Stimulated activated naive CD8-positive, alpha-beta T cell treated with anti-CD3 and anti-CD28 coated beads, Interleukin-15, amount 100 ng/mL, for 72 hours (primary cell): ENCODE results near the gene SRGAP2C.
A peak's percentile ranks its signal among the peaks of the same experiment; 100 is the strongest.
"Not testable (repeated sequence)": the region's sequence is repeated elsewhere in the genome, so short reads cannot be mapped to it uniquely, and the experiment has no call there.

Experiments used
- ATAC-seq: fragments of 150-1000 bp; cut with Tn5 transposase; 2 replicates; pipeline ENCODE4 v1.10.0; 2021; ENCODE audit warnings: mild to moderate bottlenecking, moderate library complexity
- DNase-seq, 2 donors: peaks; one replicate each; pipeline ENCODE4 v3.0.0; 2021 to 2022
- H3K27ac Mint-ChIP-seq, 2 donors: one replicate each; pipeline ENCODE4 v1.8.0; 2022; ENCODE audit warnings: mild to moderate bottlenecking in 2 of 2, mixed read lengths in 2 of 2, moderate library complexity in 2 of 2
- H3K27me3 Mint-ChIP-seq: one replicate; pipeline ENCODE4 v1.8.0; 2022; ENCODE audit warnings: mixed read lengths
- H3K4me1 Mint-ChIP-seq: one replicate; pipeline ENCODE4 v1.8.0; 2022; ENCODE audit warnings: mild to moderate bottlenecking, mixed read lengths
- H3K4me3 Mint-ChIP-seq, 2 donors: one replicate each; pipeline ENCODE4 v1.8.0; 2022; ENCODE audit warnings: mild to moderate bottlenecking in 2 of 2, mixed read lengths in 2 of 2, moderate library complexity in 1 of 2
- H3K9me3 Mint-ChIP-seq, 2 donors: one replicate each; pipeline ENCODE4 v1.8.0; 2022; ENCODE audit warnings: mixed read lengths in 2 of 2

SRGAP2C gene

DNA sequence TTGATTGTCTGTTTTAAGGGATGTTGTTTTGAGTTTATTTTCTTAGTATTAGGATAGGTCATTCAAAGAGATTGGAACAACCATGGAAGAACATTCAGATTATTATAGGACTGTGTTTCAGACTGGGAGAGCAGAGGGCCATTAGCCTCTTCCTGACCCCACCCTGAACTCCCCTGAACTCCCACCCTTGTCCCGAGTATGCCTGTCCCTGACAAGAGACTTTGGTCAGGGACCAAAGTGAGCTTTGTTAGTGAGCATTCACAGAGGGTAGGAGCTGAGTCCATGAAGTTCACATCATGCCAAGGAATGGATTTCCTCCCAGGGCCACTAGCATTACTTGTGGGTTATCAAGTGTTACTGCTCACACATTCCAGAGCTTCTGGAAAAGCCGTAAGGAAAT lies 172.0 kb downstream of the SRGAP2C start:
- not testable (repeated sequence) for H3K9me3 Mint-ChIP-seq, DNase-seq, H3K27me3 Mint-ChIP-seq, ATAC-seq, H3K4me3 Mint-ChIP-seq, H3K27ac Mint-ChIP-seq, H3K4me1 Mint-ChIP-seq

DNA sequence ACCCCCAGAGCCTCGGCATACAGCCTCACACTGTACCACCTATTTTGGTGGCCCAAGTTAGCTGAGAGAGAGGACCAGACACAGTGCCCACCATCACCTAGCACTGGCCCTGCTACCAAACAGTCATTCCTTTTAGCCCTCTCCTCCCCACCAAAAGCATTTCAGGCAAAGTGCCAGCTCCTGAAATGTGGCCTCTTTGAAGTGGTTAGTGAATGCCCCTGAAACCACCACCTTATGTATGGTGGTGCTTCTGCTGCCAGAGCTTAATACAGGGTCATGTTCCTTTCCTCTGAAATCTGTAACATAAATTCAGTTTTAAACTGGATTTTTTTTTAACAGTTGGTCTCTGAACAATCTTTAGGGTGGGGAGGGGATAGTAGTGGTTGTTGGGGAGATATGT lies 175.8 kb downstream of the SRGAP2C start:
- not testable (repeated sequence) for DNase-seq, H3K27me3 Mint-ChIP-seq, H3K9me3 Mint-ChIP-seq, H3K27ac Mint-ChIP-seq, H3K4me3 Mint-ChIP-seq, H3K4me1 Mint-ChIP-seq
- peak; percentile 62 for ATAC-seq

DNA sequence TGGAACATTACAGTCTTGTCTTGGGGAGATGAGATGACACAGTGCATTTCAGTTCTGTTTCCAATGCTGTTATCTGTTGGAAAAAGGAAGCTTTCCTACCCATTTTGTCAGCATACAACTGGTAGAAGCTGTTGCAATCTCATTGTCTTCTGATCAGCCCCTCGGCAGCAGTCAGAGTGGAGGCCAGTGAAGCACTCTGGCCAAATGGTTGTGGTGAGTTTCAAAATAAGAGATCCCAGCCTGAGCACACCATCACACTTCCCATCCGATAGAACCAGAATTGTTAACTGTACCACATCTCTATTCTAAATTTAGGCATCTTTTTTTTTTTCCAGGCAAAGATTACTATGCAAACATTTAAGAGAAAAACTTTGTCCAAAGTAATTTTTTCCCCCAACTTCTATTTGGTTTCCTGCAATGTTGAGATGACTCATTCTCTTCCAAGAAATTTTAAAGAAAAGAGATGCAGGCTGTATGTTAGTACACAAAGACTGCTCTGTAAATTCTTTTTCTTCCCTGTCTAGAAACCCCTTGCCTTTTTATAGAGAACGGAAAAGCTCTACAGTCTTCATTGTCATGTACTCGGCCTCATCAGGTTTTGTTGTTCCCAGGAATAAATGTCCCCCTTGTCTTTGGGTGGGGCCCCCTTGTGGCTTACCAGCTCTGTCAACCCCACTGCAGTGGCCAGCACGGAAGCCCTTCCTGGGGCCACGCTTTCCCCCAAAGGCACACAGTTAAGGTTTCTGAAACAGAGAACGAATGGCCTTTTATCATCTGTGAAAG lies 176.9 kb downstream of the SRGAP2C start:
- not testable (repeated sequence) for H3K4me3 Mint-ChIP-seq, H3K27ac Mint-ChIP-seq, H3K27me3 Mint-ChIP-seq, DNase-seq, H3K4me1 Mint-ChIP-seq, H3K9me3 Mint-ChIP-seq
- ATAC-seq = peak; percentile 65

DNA sequence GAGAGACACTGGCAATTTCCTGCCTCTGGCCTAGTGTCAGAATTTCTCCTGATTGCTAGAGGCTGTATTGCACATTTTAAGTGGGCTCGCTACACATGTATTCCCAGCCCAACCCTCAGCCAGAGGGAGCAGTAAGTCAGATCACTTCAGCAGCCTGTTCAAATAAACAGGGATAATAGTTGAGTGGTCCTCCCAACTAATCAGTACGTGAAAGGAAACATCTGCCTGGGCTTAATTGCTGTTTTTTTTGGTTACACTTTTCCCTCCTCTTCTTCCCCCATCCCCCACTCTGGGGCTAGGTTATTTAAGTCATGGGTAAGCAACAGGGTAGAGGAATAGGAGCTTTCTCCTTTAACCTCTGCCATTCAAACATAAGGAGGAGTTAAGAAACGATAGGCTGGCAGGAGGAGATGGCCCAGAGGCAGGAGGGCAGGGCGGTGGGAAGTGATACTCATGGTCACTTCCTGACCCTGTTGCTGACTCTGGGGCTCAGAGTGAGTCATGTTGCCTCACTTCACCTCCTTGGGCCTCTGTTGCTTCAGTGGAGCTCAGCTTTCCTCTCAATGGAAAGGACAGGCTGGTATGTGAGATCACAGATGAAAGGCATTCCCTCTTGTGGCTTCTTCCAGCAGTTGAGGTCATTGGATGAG lies 177.6 kb downstream of the SRGAP2C start:
- peak in 1 of 2 donors; percentile 28 for DNase-seq
- peak; percentile 63 for ATAC-seq

DNA sequence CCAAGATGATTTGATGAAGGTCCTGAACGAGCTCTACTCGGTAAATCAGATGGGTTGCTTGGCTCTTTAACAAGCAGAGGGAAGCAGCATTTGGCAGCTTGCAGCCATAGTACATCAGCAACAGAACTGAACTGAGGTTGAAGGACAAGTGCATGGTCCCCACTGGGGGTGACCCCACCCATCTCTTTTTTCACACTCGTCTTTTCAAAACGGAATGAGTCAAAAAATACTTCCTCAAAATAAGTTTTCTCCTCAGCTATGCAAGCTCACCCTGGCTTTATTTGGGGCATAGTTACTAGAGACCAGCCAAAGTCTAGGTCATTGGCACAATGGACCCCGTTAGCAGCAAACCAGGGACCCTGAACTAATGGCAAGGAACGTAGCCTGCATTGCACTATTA lies 180.5 kb downstream of the SRGAP2C start:
- not testable (repeated sequence) for ATAC-seq

More for the DNA sequence above, 177.6 kb downstream of the SRGAP2C start:
- not testable (repeated sequence) for H3K9me3 Mint-ChIP-seq, H3K27me3 Mint-ChIP-seq, H3K4me1 Mint-ChIP-seq
- Mint-ChIP-seq H3K27ac (peak overlapping the region in 1 of 2 donors; percentile 61), H3K4me3 (peak overlapping the region in 1 of 2 donors; percentile 29)

DNA sequence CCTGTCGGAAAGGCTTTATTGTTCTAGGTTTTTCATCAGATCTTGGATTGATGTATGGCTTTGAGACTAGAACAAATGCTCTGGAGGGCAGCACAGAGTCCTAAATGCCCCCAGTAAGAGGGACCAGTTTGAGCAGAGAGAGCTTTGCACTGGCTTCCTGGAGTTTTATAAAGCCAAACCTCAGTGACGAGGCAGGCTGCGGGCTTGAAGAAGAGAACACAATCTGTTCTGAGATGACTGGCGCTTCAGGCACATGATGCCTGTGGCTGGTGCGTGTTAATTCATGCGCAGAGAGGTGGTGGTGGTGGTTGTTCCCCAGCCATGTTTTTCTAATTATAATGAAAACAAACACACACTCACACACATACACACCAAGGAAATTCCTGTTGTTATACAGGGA lies 180.9 kb downstream of the SRGAP2C start:
- not testable (repeated sequence) for H3K27me3 Mint-ChIP-seq, H3K4me3 Mint-ChIP-seq, H3K27ac Mint-ChIP-seq, H3K4me1 Mint-ChIP-seq, H3K9me3 Mint-ChIP-seq
- ATAC-seq (peak; percentile 92), DNase-seq (peak in 1 of 2 donors; percentile 80)

More for the DNA sequence above, 180.5 kb downstream of the SRGAP2C start:
- not testable (repeated sequence) for DNase-seq, H3K4me3 Mint-ChIP-seq, H3K4me1 Mint-ChIP-seq, H3K27ac Mint-ChIP-seq, H3K9me3 Mint-ChIP-seq, H3K27me3 Mint-ChIP-seq

DNA sequence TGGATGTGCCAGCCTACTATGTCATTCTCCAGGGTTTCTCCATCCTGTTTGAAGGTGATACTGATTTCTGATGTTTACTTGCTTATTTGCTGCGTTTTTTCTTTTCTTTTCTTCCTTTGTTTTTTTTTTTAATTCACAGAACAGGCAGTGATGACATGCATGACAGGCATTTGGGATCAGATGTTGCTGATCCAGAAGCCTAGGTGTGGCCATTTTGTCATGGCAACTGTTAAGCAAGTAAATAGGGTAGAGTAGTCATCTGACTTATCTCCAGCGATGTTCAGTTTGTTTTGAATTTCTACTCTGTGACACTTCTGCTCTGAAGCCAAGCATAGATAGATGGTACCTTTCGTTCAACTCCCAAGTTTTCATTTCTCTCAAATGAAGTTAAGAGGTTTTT lies 181.4 kb downstream of the SRGAP2C start:
- DNase-seq, H3K4me3 Mint-ChIP-seq, H3K4me1 Mint-ChIP-seq, ATAC-seq, H3K27ac Mint-ChIP-seq, H3K27me3 Mint-ChIP-seq, H3K9me3 Mint-ChIP-seq: not testable (repeated sequence)

DNA sequence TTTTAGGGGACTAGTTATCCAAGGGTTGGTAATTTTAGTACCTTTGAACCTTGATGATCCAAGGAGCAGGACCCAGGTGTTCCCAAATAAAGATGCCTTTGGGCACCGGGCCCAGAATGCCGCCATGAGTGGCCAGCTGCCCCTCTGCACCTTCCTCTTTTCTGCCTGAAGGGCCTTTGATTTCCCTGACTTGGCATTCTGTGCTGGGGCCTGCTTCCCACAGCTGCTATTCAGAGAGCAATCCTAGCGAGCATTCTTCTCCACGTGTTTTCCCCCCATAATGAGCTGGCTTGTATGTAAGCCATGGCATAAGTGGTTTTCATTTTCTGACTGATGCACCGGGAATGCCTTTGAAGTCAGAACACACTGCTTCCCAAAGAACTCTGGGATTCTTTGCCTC lies 184.1 kb downstream of the SRGAP2C start:
- DNase-seq, H3K4me3 Mint-ChIP-seq, ATAC-seq, H3K9me3 Mint-ChIP-seq, H3K4me1 Mint-ChIP-seq, H3K27me3 Mint-ChIP-seq, H3K27ac Mint-ChIP-seq: not testable (repeated sequence)

DNA sequence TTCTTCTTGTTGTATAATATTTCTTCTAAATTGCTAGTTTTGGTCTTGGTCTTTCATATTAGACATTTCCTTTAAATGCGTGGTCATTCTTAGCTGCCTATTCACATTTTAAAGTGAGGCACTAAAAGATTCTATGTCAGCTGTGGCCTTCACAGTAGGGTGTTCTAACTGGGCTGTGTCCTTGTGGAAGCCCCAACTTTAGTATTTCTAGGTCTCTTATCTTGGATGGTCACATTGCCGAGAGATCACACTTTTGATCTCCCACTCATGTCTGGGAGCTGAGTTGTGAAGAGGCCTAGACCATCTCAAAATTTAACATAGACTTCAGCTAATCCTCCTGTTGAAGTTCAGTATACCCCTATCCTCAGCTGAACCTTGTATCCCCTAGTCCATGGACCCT lies 185.2 kb downstream of the SRGAP2C start:
- not testable (repeated sequence) for H3K27me3 Mint-ChIP-seq, H3K9me3 Mint-ChIP-seq, H3K4me1 Mint-ChIP-seq, H3K4me3 Mint-ChIP-seq, ATAC-seq, H3K27ac Mint-ChIP-seq, DNase-seq

DNA sequence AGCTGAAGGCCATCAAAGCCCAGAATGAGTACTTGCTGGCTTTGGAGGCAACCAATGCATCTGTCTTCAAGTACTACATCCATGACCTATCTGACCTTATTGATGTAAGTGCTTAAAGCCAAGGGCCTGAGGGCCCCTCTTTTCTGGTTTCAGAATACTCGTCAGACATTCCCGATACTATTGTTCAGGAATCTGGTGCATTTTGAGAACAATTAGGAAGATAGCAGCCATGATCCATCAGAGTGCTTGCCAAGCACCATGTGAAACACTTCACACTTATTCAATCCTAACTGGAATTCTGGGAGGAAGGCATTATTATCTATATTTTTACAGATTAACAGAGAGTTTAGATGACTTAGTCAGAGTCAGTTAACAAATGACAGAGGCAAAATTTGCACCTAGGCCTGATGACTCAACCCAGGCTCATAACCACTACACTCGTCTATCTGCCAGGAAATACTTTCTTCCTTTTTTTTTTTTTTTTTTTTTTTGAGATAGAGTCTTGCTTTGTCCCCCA lies 190.1 kb downstream of the SRGAP2C start:
- not testable (repeated sequence) for DNase-seq, H3K4me3 Mint-ChIP-seq, H3K9me3 Mint-ChIP-seq, H3K27ac Mint-ChIP-seq, H3K27me3 Mint-ChIP-seq, H3K4me1 Mint-ChIP-seq
- peak; percentile 61 for ATAC-seq

DNA sequence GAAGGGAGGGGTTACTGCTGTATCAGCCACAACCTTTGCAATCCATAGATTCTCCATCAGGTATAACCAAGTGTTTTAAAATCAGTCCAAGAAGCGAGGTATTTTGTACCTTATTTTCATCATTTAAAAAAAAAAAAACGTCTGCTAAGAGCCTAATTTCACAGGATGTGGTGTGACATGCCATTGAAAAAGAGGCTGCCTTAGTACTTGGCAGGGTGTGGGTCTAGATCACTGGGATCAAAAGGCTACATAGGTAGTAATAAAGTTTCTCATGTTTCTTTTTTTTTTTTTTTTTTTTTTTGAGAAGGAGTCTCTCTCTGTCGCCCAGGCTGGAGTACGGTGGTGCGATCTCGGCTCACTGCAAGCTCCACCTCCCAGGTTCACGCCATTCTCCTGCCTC lies 192.2 kb downstream of the SRGAP2C start:
- not testable (repeated sequence) for DNase-seq, H3K9me3 Mint-ChIP-seq, H3K27me3 Mint-ChIP-seq, H3K4me3 Mint-ChIP-seq, ATAC-seq, H3K27ac Mint-ChIP-seq, H3K4me1 Mint-ChIP-seq

DNA sequence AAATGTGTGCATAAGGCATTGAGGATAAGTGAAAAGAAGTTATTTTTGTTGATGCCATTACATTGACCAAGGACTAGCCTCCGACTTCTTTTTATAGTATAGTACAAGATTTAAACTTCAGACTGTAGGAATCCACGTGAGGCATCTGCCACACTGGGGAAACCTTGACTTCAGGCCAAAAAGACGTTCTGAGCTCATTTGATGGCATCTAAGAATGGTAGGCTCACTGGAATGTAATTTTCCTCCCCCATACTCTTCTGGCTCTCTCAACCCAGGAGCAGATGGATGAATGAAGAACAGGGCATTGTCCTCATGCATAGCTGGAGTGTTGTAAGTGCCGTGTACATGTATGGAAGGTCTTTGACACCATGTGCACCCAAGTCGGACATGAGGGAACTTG lies 194.0 kb downstream of the SRGAP2C start:
- not testable (repeated sequence) for H3K4me3 Mint-ChIP-seq, H3K9me3 Mint-ChIP-seq, H3K27me3 Mint-ChIP-seq, H3K4me1 Mint-ChIP-seq, DNase-seq, ATAC-seq, H3K27ac Mint-ChIP-seq

DNA sequence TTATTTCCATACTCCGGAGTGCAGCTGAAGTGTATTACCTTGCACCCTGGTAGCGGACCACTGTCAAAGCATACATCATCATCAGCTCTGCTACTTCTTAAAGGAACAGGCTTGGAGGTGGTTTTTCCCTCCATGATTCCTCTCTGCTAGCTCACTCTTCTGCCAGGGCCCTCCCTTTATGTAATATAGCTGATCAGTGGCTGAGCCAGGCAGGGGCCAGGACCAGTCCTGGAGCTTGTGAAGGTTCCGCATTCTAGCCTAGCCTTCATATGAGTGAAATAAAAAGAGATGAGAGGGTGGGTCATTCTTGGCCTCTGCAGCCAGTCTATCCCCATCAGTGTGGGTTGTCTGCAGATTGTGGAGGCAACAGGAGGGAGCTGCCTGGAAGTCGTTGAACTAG lies 200.0 kb downstream of the SRGAP2C start:
- not testable (repeated sequence) for ATAC-seq, DNase-seq, H3K27me3 Mint-ChIP-seq, H3K4me1 Mint-ChIP-seq, H3K27ac Mint-ChIP-seq, H3K9me3 Mint-ChIP-seq, H3K4me3 Mint-ChIP-seq

DNA sequence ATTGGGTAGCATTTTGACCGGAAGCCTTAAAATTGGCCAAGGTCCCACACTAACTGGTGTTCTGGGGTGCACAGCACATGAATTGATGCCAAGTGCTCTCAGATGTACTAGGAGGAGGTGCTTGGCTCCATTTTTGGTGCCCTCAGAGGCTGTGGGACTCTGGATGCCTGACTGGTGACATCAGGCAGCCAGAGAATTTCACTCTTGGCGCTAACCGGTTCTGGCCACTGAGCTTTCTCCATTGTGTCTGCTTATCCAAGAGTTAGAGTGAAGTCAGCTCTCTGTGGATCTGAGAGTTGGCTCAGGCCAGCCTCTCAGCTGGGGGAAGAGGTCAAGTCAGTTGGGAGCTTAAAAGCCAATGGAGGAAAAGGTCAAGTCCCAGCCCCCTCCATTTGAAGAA lies 200.4 kb downstream of the SRGAP2C start:
- H3K4me3 Mint-ChIP-seq, DNase-seq, H3K27me3 Mint-ChIP-seq, H3K27ac Mint-ChIP-seq, H3K9me3 Mint-ChIP-seq, H3K4me1 Mint-ChIP-seq, ATAC-seq: not testable (repeated sequence)

DNA sequence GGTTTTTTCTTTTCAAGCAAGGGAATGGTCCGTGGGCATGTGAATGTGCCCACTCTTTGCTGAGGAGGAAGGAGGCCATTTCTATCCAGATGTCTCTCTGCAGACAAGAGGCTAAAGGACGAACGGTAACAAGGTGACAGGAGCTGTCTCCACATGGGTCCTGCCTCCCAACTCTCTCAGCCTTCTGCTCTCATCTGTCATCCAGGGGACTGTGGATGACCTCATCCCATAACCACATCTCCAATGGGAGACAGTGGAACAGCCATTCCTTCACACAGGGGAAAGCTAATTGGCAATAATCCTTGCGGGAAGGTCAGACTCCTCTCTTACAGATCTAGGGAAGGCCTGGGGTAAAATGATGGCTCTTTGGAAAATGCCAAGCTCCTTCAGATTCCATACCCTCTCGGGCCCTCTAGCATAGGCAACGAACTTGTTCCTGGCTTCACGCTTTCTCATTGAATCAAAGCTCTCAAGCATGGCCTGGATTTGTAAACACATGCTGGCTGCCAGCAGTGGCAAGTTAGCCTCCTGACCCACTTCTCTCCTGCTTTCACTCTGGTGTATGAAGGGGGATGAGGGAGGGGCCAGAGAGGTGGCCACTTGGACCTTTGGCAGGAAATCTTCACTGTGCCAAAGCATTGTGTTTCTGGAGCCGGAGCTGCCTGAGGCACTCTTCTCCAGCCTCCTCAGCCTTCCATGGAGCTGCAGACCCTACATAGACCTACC lies 201.0 kb downstream of the SRGAP2C start:
- H3K27me3 Mint-ChIP-seq, H3K4me3 Mint-ChIP-seq, H3K27ac Mint-ChIP-seq, H3K4me1 Mint-ChIP-seq, DNase-seq, H3K9me3 Mint-ChIP-seq, ATAC-seq: not testable (repeated sequence)
